Activated T-helper 9 cell treated with anti-CD3 and anti-CD28 coated beads, Interleukin-2, amount 50 U/mL, for 16 hours (primary cell): ENCODE measurements around the gene ABTB2.
A peak's percentile ranks its signal among the peaks of the same experiment; 100 is the strongest.
"Not testable (repeated sequence)": the region's sequence is repeated elsewhere in the genome, so short reads cannot be mapped to it uniquely, and the experiment has no call there.

Source experiments
- DNase-seq: peaks from one replicate; pipeline ENCODE4 v3.0.0-alpha.2; 2020; ENCODE audit warnings: low read depth

ABTB2 gene

DNA sequence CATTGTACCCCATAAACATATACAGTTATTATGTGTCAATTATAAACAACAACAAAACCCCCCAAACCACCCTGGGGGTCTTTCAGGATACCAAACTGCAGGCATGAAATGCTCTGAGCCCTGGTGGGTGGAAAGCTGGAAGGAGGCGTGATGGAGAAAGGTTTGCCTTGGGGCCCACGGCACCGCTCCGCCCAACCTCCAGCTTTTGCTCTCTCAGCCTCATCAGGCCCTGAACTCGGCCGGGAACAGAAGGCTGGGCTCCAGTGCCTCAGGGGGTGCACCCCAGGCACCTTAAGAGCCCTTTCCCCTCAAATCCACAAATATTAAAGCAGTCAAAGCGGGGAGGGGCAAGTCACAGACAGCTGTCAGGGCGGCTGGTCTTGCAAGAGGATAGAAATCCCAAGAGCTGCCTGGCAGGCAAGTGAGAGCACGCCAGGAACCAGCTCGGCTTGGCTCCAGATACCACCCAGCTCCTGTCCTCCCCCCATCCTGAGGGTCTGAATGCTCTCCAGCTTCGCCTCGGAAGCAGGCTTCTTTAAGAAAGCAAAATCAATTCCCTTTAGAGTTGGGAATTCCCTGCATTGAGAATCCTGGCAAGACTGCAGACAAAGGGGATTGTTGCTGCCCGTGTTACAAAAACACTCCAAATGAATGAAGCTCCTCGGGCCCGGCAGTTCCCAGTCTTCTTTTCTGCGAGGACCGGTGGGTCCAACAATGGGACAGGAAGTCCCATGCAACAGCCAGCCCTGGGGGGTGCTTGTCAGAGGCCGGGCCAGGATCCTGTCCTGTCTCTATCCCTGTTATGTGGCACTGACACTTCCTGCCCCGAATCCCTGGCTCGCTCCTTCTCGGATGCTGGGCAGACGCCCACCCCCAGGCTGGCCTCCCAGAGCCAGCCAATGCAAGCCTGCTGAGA lies 171.6 kb downstream of the ABTB2 start:
- DNase-seq, result no peak

DNA sequence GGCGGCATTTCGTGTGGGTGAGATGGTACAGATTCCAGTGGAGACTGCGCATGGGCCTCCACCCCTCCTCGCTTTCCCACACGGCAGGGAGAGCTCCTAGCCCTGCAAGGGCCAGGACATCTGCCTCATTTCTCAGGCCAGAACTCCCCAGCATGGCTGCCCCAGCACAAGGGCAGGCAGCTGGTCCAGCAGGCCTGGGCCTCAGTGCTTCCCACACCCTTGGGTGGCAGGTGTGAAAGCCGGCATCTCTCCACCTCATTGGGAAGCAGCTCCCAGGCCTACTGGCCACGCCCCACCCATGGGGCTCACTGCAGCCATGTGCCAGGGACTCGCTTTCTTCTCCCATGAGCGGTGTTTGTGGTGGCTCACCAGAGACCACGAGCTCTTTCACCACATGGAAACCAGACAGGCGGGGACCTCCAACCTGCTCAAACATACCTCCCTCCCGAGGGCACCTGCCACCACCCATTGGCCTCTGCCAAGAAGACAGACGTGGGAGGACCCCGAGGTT lies 173.2 kb downstream of the ABTB2 start:
- DNase-seq, result no peak

- no peak for DNase-seq
Observed at GRCh38 chr11:34183848-34184391, 173.9 kb downstream of the ABTB2 start.

DNA sequence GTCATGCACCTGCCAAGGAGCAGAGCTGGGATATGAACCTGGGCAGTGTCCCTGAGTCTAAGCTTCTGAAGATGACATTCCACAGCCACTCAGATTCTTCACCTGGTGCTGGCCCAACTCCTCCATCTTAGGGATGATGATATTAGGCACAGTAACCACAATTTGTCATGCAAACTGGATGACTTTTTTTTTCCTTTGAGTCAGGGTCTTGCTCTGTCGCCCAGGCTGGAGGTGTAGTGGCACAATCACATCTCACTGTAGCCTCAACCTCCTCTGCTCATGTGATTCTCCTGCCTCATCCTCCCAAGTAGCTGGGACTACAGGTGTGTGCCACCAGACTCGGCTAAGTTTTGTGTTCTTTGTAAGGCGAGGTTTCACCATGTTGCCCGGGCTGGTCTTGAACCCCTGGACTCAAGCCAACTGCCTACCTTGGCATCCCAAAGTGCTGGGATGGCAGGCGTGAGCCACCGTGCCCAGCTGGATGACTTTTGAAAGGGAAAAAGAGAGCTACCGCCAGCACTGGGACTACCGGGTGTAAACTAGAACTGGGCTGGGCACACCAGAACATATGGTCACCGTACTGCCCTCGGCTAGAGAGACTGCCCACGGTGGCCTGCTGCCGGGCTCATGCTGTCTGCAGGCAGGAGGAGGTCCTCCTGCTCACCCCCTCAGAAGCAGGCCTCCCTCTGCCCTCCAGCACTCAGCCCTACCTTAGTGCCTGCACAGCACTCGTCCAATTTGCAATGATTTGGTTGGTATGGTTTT lies 174.7 kb downstream of the ABTB2 start:
- no peak for DNase-seq

DNA sequence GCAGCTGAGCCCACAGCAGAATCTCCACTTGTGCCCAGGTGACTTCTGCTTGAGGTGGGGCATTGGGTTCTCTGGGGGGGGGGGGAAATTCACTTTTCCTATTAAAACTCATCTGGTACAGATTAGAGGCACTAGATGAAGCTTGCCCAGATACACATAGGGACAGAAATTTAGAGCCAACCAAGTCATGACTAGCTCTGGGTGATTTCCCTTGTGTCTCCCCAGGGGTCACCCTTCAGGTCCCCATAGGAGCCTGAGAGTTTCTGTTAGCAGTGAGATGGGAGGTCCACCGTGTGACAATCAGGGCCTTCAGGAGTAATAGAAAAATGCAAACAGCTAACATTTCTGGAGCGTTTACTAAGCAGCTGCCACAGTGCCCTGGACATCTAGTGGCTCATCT lies 175.4 kb downstream of the ABTB2 start:
- DNase-seq, result no peak

GRCh38 chr11:34181856-34182405 lies 175.9 kb downstream of the ABTB2 start:
- no peak for DNase-seq

GRCh38 chr11:34181251-34181650 lies 176.6 kb downstream of the ABTB2 start:
- DNase-seq, result no peak

- DNase-seq, result not testable (repeated sequence)
Observed at GRCh38 chr11:34180814-34181165, 177.0 kb downstream of the ABTB2 start.

- DNase-seq, result no peak
Observed at GRCh38 chr11:34180040-34180813, 177.6 kb downstream of the ABTB2 start.

GRCh38 chr11:34179026-34179675 lies 178.7 kb downstream of the ABTB2 start:
- DNase-seq, result no peak

GRCh38 chr11:34178209-34178821 lies 179.5 kb downstream of the ABTB2 start:
- DNase-seq, result no peak

DNA sequence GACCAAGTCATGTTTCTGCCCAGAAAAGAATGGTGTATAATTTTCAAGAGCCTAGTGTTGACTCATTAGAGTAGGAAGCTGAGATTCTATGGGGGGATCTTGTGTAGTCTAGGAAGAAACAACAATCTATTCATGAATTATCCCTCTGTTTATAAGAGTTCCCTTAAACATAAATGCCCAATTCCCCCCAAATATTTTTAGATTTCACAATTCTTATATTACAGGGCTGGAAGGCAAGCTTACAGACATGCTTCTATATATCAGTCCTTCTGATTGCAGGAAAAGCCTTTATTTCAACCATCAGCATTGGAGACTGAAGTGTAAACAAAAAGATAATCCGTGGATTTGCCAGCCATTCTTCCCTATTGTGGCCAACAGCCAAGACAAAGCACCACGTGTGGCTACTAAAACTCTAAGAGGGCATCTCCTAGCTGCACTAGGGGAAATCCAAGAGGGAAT lies 181.0 kb downstream of the ABTB2 start:
- DNase-seq, result no peak

DNA sequence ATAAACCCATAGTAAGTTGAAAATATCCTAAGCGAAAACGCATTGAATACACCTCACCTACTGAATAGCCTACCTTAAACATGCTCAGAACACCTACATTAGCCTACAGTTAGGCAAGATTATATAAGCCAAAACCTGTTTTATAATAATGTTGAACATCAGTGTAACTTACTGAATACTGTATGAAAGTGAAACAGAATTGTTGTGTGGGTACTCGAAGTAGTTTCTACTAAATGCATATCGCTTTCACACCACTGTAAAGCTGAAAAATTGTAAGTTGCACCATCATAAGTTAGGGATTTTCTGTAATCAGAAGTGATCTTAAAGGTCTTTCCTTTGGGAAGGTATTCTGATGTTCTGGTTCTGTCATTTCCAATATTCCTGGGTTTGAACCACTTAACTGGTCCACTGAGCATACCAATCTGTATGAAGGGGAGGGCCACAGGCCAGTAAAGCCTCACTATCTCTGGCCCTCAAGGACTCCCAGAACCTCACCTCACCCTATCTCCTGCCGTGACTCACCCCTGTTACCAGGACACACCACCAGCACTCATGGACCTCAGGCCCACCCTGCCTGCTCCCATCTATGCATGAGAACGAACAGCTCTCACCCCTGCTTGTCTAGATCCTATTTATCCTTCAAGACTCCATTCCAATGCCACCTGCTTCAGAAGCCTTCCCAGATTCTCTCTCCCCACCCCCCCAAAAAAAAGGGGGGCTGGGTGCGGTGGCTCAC lies 182.4 kb downstream of the ABTB2 start:
- no peak for DNase-seq

DNA sequence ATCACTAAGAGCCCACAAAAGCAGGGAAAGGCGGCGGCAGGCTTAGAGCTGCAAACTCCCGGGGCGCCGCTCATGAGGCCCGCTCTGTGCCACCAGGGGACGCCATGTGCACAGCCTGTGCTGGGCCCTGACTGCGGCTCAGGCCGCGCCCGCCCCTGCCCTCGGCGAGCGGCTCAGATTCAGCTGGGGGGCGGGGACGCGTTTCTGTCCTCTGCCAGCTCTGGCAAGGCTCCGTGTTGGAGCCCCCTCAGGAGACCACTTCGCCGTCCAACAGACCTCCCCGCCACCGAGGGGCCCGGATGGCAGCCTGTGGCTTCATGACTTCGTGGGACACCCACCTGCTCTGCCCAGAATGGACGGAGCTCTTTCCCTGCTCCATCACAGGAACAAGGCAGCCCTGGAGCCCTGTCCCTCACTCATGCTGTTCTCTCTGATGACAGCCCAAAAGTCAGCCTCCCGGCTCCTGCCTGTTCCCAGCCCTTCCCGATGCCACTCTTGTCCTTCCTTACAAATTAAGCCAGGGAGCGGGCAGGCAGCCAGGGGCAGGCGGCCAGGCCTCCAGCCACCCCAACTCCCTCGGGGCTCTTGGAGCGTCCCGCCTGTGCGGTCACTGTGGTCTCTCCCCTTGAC lies 183.3 kb downstream of the ABTB2 start:
- peak; percentile 72 for DNase-seq

DNA sequence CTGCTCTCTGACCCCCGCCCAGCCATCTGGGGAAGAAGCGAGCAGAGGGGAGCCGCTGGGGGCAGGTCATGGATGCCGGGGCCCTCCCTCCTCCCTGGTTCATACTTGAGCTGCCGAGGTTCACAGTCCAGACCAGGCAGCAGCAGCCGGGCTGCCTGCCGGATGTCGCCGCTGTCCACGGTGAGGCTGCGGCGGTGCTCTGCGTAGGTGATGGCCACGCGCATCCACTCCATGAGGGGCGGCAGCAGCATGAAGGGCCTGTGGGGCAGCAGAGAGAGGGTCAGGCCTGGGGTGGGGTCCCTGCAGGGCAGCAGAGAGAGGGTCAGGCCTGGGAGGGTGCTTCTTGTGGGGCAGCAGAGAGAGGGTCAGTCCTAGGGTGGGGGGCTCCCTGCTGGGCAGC lies 184.8 kb downstream of the ABTB2 start:
- no peak for DNase-seq

- DNase-seq, result no peak
Observed at GRCh38 chr11:34169686-34170085, 188.1 kb downstream of the ABTB2 start.

- DNase-seq, result no peak
Observed at GRCh38 chr11:34168642-34169420, 189.0 kb downstream of the ABTB2 start.

DNA sequence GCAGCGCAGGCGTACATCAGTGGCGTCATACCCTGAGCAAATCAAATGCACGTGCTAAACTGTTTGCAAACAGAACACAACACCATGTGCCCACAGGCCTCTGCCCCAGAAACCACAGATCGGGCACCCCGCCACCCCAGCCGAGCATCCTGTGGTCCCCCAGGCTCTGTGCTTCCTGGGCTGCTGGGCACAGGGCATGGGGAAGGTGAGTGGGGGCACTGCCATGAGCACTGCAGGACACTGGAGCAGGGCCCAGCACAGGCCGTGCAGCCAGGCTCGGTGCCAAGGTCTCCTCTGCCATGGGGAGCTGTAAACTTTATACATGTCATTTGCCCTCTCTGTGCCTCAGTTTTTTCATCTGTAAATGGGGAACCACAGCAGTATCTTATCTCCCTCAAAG lies 189.8 kb downstream of the ABTB2 start:
- no peak for DNase-seq
